ENCODE data around the gene SCN8A.
"Not testable (repeated sequence)": the region's sequence is repeated elsewhere in the genome, so short reads cannot be mapped to it uniquely, and the experiment has no call there.

- TF ChIP-seq CTCF, POLR2A (IDR thresholded peaks at IDR 0.05): not testable (repeated sequence)
These were observed 16.2 kb downstream of the SCN8A start for GRCh38 chr12:51607197-51607596.
